Measurements from ENCODE around the gene CP.
"Not testable (repeated sequence)": the region's sequence is repeated elsewhere in the genome, so short reads cannot be mapped to it uniquely, and the experiment has no call there.

DNA sequence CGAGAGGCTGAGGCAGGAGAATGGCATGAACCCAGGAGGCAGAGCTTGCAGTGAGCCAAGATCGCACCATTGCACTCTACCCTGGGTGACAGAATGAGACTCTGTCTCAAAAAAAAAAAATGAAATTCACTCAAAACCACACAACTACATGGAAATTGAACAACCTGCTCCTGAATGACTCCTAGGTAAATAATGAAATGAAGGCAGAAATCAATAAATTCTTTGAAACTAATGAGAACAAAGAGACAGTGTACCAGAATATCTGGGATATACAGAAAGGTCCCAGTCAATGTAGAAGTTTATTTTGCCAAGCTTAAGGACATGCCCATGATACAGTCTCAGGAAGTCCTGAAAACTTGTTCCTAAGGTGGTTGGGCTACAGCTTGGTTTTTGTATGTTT, 16.6 kb upstream of the CP start:
- not testable (repeated sequence) for TF ChIP-seq EZH2 (IDR thresholded peaks at IDR 0.05; ENCODE audit: borderline replicate concordance, insufficient read depth, low read depth, low read length, poor library complexity, severe bottlenecking)
- TF ChIP-seq, protein P1, sequence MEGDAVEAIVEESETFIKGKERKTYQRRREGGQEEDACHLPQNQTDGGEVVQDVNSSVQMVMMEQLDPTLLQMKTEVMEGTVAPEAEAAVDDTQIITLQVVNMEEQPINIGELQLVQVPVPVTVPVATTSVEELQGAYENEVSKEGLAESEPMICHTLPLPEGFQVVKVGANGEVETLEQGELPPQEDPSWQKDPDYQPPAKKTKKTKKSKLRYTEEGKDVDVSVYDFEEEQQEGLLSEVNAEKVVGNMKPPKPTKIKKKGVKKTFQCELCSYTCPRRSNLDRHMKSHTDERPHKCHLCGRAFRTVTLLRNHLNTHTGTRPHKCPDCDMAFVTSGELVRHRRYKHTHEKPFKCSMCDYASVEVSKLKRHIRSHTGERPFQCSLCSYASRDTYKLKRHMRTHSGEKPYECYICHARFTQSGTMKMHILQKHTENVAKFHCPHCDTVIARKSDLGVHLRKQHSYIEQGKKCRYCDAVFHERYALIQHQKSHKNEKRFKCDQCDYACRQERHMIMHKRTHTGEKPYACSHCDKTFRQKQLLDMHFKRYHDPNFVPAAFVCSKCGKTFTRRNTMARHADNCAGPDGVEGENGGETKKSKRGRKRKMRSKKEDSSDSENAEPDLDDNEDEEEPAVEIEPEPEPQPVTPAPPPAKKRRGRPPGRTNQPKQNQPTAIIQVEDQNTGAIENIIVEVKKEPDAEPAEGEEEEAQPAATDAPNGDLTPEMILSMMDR (IDR thresholded peaks at IDR 0.05): not testable (repeated sequence)

All from B cell (primary cell).